ENCODE data around the gene PDE1C. TPM values are rescaled to one million over a fixed set of nuclear protein-coding genes. Genes with fewer than 3 reads are reported as not detected.

Gene PDE1C
- polyA plus RNA-seq, 1 of the 3 experiments (the other 2 are of a cell fraction) = 4.6 TPM

DNA sequence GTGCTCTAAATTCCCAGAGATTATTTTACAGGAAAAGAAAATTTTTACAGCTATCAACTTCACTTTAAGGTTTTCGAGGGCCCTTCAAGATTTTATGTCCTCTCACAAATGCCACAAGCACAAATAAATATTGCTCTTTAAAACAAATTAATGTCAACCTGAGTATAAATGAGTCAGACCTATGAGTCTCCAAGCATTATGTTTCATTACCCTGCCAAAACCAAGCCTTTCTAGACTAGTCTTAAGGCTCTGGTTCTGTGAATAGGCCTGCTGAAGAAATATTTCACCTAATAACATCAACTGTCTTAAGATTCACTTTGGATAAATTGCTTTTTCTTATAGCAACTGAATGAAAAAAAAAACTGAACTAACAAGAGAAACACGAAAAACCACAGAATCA lies 153.0 kb downstream of the PDE1C start:
- no peaks in the 10 kb centered on the region for H3K9me2 ChIP-seq
- DNase-seq = no peak
- no peak overlapping the region for H3K4me3 ChIP-seq (ENCODE audit: low read depth in 2 of 2, low read length in 1 of 2)
- no peaks in the 10 kb centered on the region for H3K36me3 ChIP-seq (replicated peaks in 1 of 2; ENCODE audit: control insufficient read depth in 1 of 2, insufficient read depth in 2 of 2, low read length in 1 of 2)
- no peaks in the 10 kb centered on the region for H4K20me1 ChIP-seq (ENCODE audit: insufficient read depth)
- no peaks in the 10 kb centered on the region; a peak in 1 of 4 replicates for H3K4me1 ChIP-seq (ENCODE audit: control insufficient read depth in 1 of 2, insufficient read depth in 2 of 2, low read depth in 1 of 2, low read length in 1 of 2)
- no peak overlapping the region for H2AFZ ChIP-seq (ENCODE audit: low read depth)
- ChIA-PET POLR2A (no interaction called here), CTCF (no interaction called here)
- WGBS (ENCODE audit: low lambda C conversion rate) = 6% methylated on average over 2 of the region's 2 CpGs
- no peak overlapping the region for H3K9ac ChIP-seq
- TF ChIP-seq, protein P1, sequence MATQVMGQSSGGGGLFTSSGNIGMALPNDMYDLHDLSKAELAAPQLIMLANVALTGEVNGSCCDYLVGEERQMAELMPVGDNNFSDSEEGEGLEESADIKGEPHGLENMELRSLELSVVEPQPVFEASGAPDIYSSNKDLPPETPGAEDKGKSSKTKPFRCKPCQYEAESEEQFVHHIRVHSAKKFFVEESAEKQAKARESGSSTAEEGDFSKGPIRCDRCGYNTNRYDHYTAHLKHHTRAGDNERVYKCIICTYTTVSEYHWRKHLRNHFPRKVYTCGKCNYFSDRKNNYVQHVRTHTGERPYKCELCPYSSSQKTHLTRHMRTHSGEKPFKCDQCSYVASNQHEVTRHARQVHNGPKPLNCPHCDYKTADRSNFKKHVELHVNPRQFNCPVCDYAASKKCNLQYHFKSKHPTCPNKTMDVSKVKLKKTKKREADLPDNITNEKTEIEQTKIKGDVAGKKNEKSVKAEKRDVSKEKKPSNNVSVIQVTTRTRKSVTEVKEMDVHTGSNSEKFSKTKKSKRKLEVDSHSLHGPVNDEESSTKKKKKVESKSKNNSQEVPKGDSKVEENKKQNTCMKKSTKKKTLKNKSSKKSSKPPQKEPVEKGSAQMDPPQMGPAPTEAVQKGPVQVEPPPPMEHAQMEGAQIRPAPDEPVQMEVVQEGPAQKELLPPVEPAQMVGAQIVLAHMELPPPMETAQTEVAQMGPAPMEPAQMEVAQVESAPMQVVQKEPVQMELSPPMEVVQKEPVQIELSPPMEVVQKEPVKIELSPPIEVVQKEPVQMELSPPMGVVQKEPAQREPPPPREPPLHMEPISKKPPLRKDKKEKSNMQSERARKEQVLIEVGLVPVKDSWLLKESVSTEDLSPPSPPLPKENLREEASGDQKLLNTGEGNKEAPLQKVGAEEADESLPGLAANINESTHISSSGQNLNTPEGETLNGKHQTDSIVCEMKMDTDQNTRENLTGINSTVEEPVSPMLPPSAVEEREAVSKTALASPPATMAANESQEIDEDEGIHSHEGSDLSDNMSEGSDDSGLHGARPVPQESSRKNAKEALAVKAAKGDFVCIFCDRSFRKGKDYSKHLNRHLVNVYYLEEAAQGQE (IDR thresholded peaks at IDR 0.05; ENCODE audit: low read depth, low read length) = no peak
- TF ChIP-seq, protein P2, sequence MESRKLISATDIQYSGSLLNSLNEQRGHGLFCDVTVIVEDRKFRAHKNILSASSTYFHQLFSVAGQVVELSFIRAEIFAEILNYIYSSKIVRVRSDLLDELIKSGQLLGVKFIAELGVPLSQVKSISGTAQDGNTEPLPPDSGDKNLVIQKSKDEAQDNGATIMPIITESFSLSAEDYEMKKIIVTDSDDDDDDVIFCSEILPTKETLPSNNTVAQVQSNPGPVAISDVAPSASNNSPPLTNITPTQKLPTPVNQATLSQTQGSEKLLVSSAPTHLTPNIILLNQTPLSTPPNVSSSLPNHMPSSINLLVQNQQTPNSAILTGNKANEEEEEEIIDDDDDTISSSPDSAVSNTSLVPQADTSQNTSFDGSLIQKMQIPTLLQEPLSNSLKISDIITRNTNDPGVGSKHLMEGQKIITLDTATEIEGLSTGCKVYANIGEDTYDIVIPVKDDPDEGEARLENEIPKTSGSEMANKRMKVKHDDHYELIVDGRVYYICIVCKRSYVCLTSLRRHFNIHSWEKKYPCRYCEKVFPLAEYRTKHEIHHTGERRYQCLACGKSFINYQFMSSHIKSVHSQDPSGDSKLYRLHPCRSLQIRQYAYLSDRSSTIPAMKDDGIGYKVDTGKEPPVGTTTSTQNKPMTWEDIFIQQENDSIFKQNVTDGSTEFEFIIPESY (IDR thresholded peaks at IDR 0.05; ENCODE audit: borderline replicate concordance, low read depth) = no peak
- no peak for TF ChIP-seq SIN3A (IDR thresholded peaks at IDR 0.05; ENCODE audit: borderline replicate concordance, low read depth, low read length)
- no peak for TF ChIP-seq SMC3 (IDR thresholded peaks at IDR 0.05; ENCODE audit: low read depth, low read length)
- TF ChIP-seq MXI1 (IDR thresholded peaks at IDR 0.05; ENCODE audit: low read depth, low read length) = no peak
- no peak for TF ChIP-seq RXRA (IDR thresholded peaks at IDR 0.05; ENCODE audit: borderline replicate concordance, low read depth)
- TF ChIP-seq NFIC (IDR thresholded peaks at IDR 0.05; ENCODE audit: borderline replicate concordance) = no peak
- no peak for TF ChIP-seq POLR2AphosphoS5 (IDR thresholded peaks at IDR 0.05; ENCODE audit: low read depth, low read length)
- TF ChIP-seq FOXJ3 (CRISPR knock-in tag; IDR thresholded peaks at IDR 0.05) = no peak
- TF ChIP-seq CTCF (IDR thresholded peaks at IDR 0.05) = no peak
- no peak for TF ChIP-seq NRF1 (IDR thresholded peaks at IDR 0.05; ENCODE audit: low read depth, low read length)
- TF ChIP-seq EP300 (IDR thresholded peaks at IDR 0.05; ENCODE audit: borderline replicate concordance in 1 of 2, low read depth in 1 of 2, low read length in 1 of 2) = no peak
- TF ChIP-seq USF1 (IDR thresholded peaks at IDR 0.05; ENCODE audit: borderline replicate concordance, low read depth) = no peak
- TF ChIP-seq TAF1 (IDR thresholded peaks at IDR 0.05; ENCODE audit: borderline replicate concordance, low read depth, low read length) = no peak
- TF ChIP-seq YY1 (IDR thresholded peaks at IDR 0.05; ENCODE audit: low read depth) = no peak
- no peak for TF ChIP-seq FOSL2 (IDR thresholded peaks at IDR 0.05; ENCODE audit: borderline replicate concordance, low read depth)
- no peak for TF ChIP-seq PBX3 (IDR thresholded peaks at IDR 0.05)
- no peak overlapping the region for H3K27ac ChIP-seq (ENCODE audit: low read depth in 2 of 2, low read length in 1 of 2)
- no peaks in the 10 kb centered on the region; the same call in 1 of the 2 replicates for H3K27me3 ChIP-seq (ENCODE audit: insufficient read depth)
- H3F3A ChIP-seq (replicated peaks; ENCODE audit: insufficient read depth) = no peaks in the 10 kb centered on the region
- H3K9me3 ChIP-seq = no peaks in the 10 kb centered on the region
- H3K79me2 ChIP-seq (ENCODE audit: insufficient read depth) = no peaks in the 10 kb centered on the region
- no peak overlapping the region for H3K4me2 ChIP-seq

Data from SK-N-SH (cell line).